Parathyroid adenoma (tissue), 2 donors: ENCODE results near the gene IFIT1B.
"Not testable (repeated sequence)": the region's sequence is repeated elsewhere in the genome, so short reads cannot be mapped to it uniquely, and the experiment has no call there.

ENCODE experiments used
- H2AFZ ChIP-seq: fragments of 300-600 bp; sonication (generic); one replicate; pipeline ENCODE4 v1.7.0; 2017; ENCODE audit warnings: antibody characterized with exemption, mild to moderate bottlenecking
- H3K27ac ChIP-seq: fragments of 300-600 bp; sonication (generic); one replicate; pipeline ENCODE4 v1.7.0; 2017
- H3K27me3 ChIP-seq: fragments of 300-600 bp; sonication (generic); one replicate; pipeline ENCODE4 v1.7.0; 2017; ENCODE audit warnings: low read length; ENCODE audit not compliant: control insufficient read depth, insufficient read depth
- H3K36me3 ChIP-seq: fragments of 300-600 bp; sonication (generic); one replicate; pipeline ENCODE4 v1.7.0; 2017; ENCODE audit warnings: low read length; ENCODE audit not compliant: control insufficient read depth, insufficient read depth
- H3K4me1 ChIP-seq: fragments of 300-600 bp; sonication (generic); one replicate; pipeline ENCODE4 v1.7.0; 2017; ENCODE audit warnings: control low read depth
- H3K4me2 ChIP-seq: fragments of 300-600 bp; sonication (generic); one replicate; pipeline ENCODE4 v1.7.0; 2017; ENCODE audit warnings: low read length
- H3K4me3 ChIP-seq: fragments of 300-600 bp; sonication (generic); one replicate; pipeline ENCODE4 v1.7.0; 2017; ENCODE audit warnings: low read depth, low read length
- H3K79me2 ChIP-seq: fragments of 300-600 bp; sonication (generic); one replicate; pipeline ENCODE4 v1.7.0; 2017; ENCODE audit warnings: control low read depth
- H3K9ac ChIP-seq: fragments of 300-600 bp; sonication (generic); one replicate; pipeline ENCODE4 v1.7.0; 2017; ENCODE audit warnings: mild to moderate bottlenecking
- H3K9me3 ChIP-seq: fragments of 300-600 bp; sonication (generic); one replicate; pipeline ENCODE4 v1.7.0; 2017; ENCODE audit warnings: low read length; ENCODE audit not compliant: control insufficient read depth
- TF ChIP-seq, protein P1 (sequence below): fragments of 300-600 bp; sonication (generic); IDR thresholded peaks from one replicate; pipeline ENCODE4 v1.7.0; 2017; ENCODE audit warnings: antibody characterized with exemption, mild to moderate bottlenecking
- donor health status: primary hyperparathyroidism.

Gene IFIT1B

DNA sequence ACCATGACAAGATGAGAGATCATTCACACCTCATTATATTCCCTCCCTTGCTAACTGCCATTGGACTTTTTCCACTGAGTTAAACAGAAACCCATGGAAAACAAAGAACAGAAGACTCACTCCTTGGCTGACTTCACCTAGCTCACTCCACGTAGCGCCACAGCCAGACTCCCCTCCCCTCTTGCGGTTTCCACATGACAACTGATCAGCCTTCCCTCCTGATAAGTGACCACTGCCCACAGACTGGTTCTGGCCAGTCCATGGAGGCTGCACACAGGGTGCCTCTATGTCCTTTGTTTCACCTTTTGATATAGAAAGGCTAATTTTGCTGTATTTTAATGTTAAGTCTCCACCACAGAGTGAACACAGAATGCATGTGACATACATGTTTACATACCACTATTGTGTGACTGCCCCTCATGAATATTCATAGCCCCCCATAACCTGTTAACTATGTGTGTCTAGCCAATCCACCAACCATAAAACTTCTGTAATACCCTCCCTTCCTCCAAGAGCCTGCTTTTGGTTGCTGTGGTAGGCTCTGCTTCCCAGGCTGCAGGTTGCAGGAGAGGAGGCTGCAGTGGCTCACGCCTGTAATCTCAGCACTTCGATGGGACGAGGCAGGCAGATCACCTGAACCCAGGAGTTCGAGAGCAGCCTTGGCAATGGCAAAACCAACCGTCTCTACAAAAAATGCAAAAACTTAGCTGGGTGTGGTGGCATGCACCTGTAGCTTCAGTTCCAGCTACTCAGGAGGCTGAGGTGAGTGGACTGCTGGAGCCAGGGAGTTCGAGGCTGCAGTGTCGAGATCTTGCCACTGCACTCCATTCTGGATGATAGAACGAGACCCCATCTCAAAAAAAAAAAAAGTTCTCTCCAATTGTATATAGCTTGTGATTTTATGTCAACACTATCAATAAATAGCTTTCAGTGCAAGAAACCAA, 26.5 kb downstream of the IFIT1B start:
- Histone ChIP-seq H3K79me2 (no peaks in the 10 kb centered on the region), H3K9ac (no peak overlapping the region), H3K27ac (no peak overlapping the region), H3K9me3 (no peaks in the 10 kb centered on the region), H3K4me3 (no peak overlapping the region), H3K27me3 (no peaks in the 10 kb centered on the region), H2AFZ (no peak overlapping the region), H3K36me3 (no peaks in the 10 kb centered on the region), H3K4me1 (peaks cover 2% of the 10 kb centered on the region), H3K4me2 (no peak overlapping the region)
- TF ChIP-seq, protein P1, sequence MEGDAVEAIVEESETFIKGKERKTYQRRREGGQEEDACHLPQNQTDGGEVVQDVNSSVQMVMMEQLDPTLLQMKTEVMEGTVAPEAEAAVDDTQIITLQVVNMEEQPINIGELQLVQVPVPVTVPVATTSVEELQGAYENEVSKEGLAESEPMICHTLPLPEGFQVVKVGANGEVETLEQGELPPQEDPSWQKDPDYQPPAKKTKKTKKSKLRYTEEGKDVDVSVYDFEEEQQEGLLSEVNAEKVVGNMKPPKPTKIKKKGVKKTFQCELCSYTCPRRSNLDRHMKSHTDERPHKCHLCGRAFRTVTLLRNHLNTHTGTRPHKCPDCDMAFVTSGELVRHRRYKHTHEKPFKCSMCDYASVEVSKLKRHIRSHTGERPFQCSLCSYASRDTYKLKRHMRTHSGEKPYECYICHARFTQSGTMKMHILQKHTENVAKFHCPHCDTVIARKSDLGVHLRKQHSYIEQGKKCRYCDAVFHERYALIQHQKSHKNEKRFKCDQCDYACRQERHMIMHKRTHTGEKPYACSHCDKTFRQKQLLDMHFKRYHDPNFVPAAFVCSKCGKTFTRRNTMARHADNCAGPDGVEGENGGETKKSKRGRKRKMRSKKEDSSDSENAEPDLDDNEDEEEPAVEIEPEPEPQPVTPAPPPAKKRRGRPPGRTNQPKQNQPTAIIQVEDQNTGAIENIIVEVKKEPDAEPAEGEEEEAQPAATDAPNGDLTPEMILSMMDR = no peak

GRCh38 chr10:89406178-89406577, 28.3 kb downstream of the IFIT1B start:
- H3K27me3 ChIP-seq, H3K4me1 ChIP-seq, H3K9me3 ChIP-seq, H3K79me2 ChIP-seq, H2AFZ ChIP-seq, H3K9ac ChIP-seq, H3K4me3 ChIP-seq, H3K4me2 ChIP-seq, H3K27ac ChIP-seq, H3K36me3 ChIP-seq: not testable (repeated sequence)

DNA sequence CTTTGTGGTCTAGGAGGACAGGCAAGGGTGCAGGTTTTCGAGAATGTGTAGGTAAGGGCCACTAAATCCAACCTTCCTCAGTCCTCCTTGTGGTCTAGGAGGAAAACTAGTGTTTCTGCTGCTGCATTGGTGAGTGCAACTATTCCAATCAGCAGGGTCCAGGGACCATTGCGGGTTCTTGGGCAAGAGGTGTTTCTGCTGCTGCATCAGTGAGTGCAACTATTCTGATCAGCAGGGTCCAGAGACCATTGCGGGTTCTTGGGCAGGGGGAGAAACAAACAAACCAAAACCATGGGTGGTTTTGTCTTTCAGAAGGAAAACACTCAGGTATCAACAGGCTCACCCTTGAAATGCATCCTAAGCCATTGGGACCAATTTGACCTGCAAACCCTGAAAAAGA, 29.9 kb downstream of the IFIT1B start:
- not testable (repeated sequence) for H3K4me3 ChIP-seq, H3K36me3 ChIP-seq, H3K4me1 ChIP-seq, H2AFZ ChIP-seq, H3K9ac ChIP-seq, H3K9me3 ChIP-seq, H3K4me2 ChIP-seq, H3K27me3 ChIP-seq, H3K27ac ChIP-seq, H3K79me2 ChIP-seq

DNA sequence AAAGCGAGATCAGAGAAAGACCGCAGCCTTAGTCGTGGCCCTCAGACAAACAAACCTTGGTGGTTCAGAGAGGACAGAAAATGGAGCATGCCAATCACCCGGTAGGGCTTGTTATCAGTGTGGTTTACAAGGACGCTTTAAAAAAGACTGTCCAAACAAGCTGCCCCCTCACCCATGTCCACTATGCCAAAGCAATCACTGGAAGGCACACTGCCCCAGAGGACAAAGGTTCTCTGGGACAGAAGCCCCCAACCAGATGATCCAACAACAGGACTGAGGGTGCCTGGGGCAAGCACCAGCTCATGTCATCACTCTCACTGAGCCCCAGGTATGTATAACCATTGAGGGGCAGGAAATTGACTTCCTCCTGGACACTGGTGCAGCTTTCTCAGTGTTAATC, 31.4 kb downstream of the IFIT1B start:
- not testable (repeated sequence) for H3K9ac ChIP-seq, H3K36me3 ChIP-seq, H3K27ac ChIP-seq, H2AFZ ChIP-seq, H3K4me2 ChIP-seq, H3K79me2 ChIP-seq, H3K4me3 ChIP-seq, H3K4me1 ChIP-seq, H3K27me3 ChIP-seq, H3K9me3 ChIP-seq

DNA sequence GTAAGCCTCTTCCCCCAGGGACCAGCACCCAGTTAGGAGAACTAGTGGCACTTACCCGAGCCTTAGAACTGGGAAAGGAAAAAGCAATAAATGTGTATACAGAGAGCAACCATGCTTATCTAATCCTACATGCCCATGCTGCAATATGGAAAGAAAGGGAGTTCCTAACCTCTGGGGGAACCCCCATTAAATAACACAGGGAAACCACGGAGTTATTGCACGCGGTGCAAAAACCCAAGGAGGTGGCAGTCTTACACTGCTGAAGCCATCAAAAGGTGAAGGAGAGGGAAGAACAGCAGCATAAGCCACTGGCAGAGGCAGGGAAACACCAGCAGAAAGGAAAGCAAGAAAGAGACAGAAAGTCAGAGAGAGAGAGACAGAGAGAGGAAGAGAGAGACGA, 32.7 kb downstream of the IFIT1B start:
- peaks cover 10% of the 10 kb centered on the region for H3K79me2 ChIP-seq
- not testable (repeated sequence) for H3K4me3 ChIP-seq, H2AFZ ChIP-seq, H3K4me2 ChIP-seq, H3K9me3 ChIP-seq, H3K4me1 ChIP-seq, H3K27ac ChIP-seq, H3K36me3 ChIP-seq, H3K9ac ChIP-seq, H3K27me3 ChIP-seq

- H3K36me3 ChIP-seq, H3K4me1 ChIP-seq, H3K27me3 ChIP-seq, H3K4me2 ChIP-seq, H3K27ac ChIP-seq, H3K9me3 ChIP-seq, H3K9ac ChIP-seq, H2AFZ ChIP-seq, H3K4me3 ChIP-seq: not testable (repeated sequence)
- H3K79me2 ChIP-seq = peaks cover 15% of the 10 kb centered on the region
Measured at GRCh38 chr10:89411135-89411534, 33.3 kb downstream of the IFIT1B start.

- not testable (repeated sequence) for H3K4me3 ChIP-seq, H3K9ac ChIP-seq, H3K4me1 ChIP-seq, H3K4me2 ChIP-seq, H3K36me3 ChIP-seq, H3K27ac ChIP-seq, H2AFZ ChIP-seq, H3K9me3 ChIP-seq, H3K27me3 ChIP-seq
- peaks cover 16% of the 10 kb centered on the region for H3K79me2 ChIP-seq
Measured at GRCh38 chr10:89412276-89412675, 34.4 kb downstream of the IFIT1B start.
